Right atrium auricular region (tissue), 2 donors: ENCODE results near the gene FASLG. TPM values are rescaled to one million over a fixed set of nuclear protein-coding genes. Genes with fewer than 3 reads are reported as not detected.
"Not testable (repeated sequence)": the region's sequence is repeated elsewhere in the genome, so short reads cannot be mapped to it uniquely, and the experiment has no call there.

ENCODE experiments used
- DNase-seq: peaks from one replicate; pipeline ENCODE4 v3.0.0-alpha.2; 2019; ENCODE audit warnings: low spot score
- H3K27ac ChIP-seq, 2 donors: fragments of 200-600 bp; sonication (generic); 1 replicate in 1 of 2; 2 replicates in 1 of 2; pipeline ENCODE4 v1.5.1; 2016 to 2019
- H3K27me3 ChIP-seq, 2 donors: fragments of 200-600 bp; sonication (generic); one replicate each; pipeline versions ENCODE4 v1.5.1 to v1.6.0; 2017 to 2019
- H3K36me3 ChIP-seq: fragments of 200-600 bp; sonication (generic); one replicate; pipeline ENCODE4 v1.5.1; 2016
- H3K4me1 ChIP-seq, 2 donors: fragments of 200-600 bp; sonication (generic); one replicate each; pipeline versions ENCODE4 v1.5.1 to v1.6.0; 2017 to 2019
- H3K4me3 ChIP-seq, 2 donors: fragments of 200-600 bp; sonication (generic); 1 replicate in 1 of 2; 2 replicates in 1 of 2; pipeline ENCODE4 v1.5.1; 2017 to 2019; ENCODE audit warnings: mild to moderate bottlenecking in 1 of 2, moderate library complexity in 1 of 2
- H3K9me3 ChIP-seq, 2 donors: fragments of 200-600 bp; sonication (generic); one replicate each; pipeline ENCODE4 v1.5.1; 2019
- CTCF ChIP-seq, 2 donors: fragments of 200-600 bp; sonication (generic); IDR thresholded peaks; one replicate each; pipeline ENCODE4 v1.5.1; 2019; ENCODE audit warnings: antibody characterized with exemption in 2 of 2
- total RNA-seq, 2 donors: library from RNA; depleted of rRNA; stranded (reverse); fragments of >200 nt; gene quantifications; one replicate each; pipeline ENCODE4 v1.1.0, GENCODE V29; 2016

FASLG gene
- total RNA-seq, 2 donors from 2014 or later: not detected

- Histone ChIP-seq H3K4me1 (no peaks in the 10 kb centered on the region), H3K27ac (no peak overlapping the region), H3K9me3 (peaks cover 0 to 24% of the 10 kb centered on the region in 2 donors), H3K27me3 (no peaks in the 10 kb centered on the region), H3K36me3 (no peaks in the 10 kb centered on the region), H3K4me3 (no peak overlapping the region)
- TF ChIP-seq CTCF (IDR thresholded peaks at IDR 0.05): no peak
- no peak for DNase-seq
Measured at GRCh38 chr1:172616636-172617035, 42.3 kb upstream of the FASLG start.

GRCh38 chr1:172620603-172621002 is 38.3 kb upstream of the FASLG start:
- H3K9me3 ChIP-seq: peaks cover 0 to 25% of the 10 kb centered on the region in 2 donors
- not testable (repeated sequence) for H3K27me3 ChIP-seq, H3K27ac ChIP-seq, H3K36me3 ChIP-seq, DNase-seq, H3K4me1 ChIP-seq, H3K4me3 ChIP-seq

- no peak for TF ChIP-seq CTCF (IDR thresholded peaks at IDR 0.05)
- Histone ChIP-seq H3K9me3 (peaks cover 0 to 25% of the 10 kb centered on the region in 2 donors), H3K27me3 (no peaks in the 10 kb centered on the region), H3K27ac (no peak overlapping the region), H3K4me1 (no peaks in the 10 kb centered on the region), H3K4me3 (no peak overlapping the region), H3K36me3 (no peaks in the 10 kb centered on the region)
- no peak for DNase-seq
Measured at GRCh38 chr1:172622541-172622940, 36.4 kb upstream of the FASLG start.

- no peak for DNase-seq
- no peaks in the 10 kb centered on the region for H3K27me3 ChIP-seq
- no peak for TF ChIP-seq CTCF (IDR thresholded peaks at IDR 0.05)
- H3K9me3 ChIP-seq: peaks cover 0 to 21% of the 10 kb centered on the region in 2 donors
- H3K4me1 ChIP-seq: no peaks in the 10 kb centered on the region
- H3K36me3 ChIP-seq: no peaks in the 10 kb centered on the region
- no peak overlapping the region for H3K27ac ChIP-seq
- no peak overlapping the region for H3K4me3 ChIP-seq
Measured at GRCh38 chr1:172623748-172624147, 35.2 kb upstream of the FASLG start.

GRCh38 chr1:172626845-172627244 is 32.1 kb upstream of the FASLG start:
- no peak for DNase-seq
- Histone ChIP-seq H3K4me1 (no peaks in the 10 kb centered on the region), H3K4me3 (no peak overlapping the region), H3K9me3 (peaks cover 0 to under 1% of the 10 kb centered on the region in 2 donors), H3K27ac (no peak overlapping the region), H3K36me3 (no peaks in the 10 kb centered on the region), H3K27me3 (no peaks in the 10 kb centered on the region)
- TF ChIP-seq CTCF (IDR thresholded peaks at IDR 0.05): no peak

GRCh38 chr1:172627702-172628101 is 31.2 kb upstream of the FASLG start:
- peaks cover 0 to 4% of the 10 kb centered on the region in 2 donors for H3K9me3 ChIP-seq
- no peaks in the 10 kb centered on the region for H3K4me1 ChIP-seq
- no peaks in the 10 kb centered on the region for H3K36me3 ChIP-seq
- no peak for TF ChIP-seq CTCF (IDR thresholded peaks at IDR 0.05)
- no peak overlapping the region for H3K4me3 ChIP-seq
- no peaks in the 10 kb centered on the region for H3K27me3 ChIP-seq
- DNase-seq: no peak
- no peak overlapping the region for H3K27ac ChIP-seq
